Activated naive CD8-positive, alpha-beta T cell (primary cell): ENCODE measurements around the gene BRD1.
A peak's percentile ranks its signal among the peaks of the same experiment; 100 is the strongest.

Experiments used
- H3K27ac Mint-ChIP-seq: one replicate; pipeline ENCODE4 v1.8.0; 2021; ENCODE audit warnings: mixed read lengths
- H3K27me3 Mint-ChIP-seq: one replicate; pipeline ENCODE4 v1.8.0; 2021; ENCODE audit warnings: mixed read lengths
- H3K36me3 Mint-ChIP-seq: one replicate; pipeline ENCODE4 v1.8.0; 2021; ENCODE audit warnings: mixed read lengths
- H3K4me1 Mint-ChIP-seq: one replicate; pipeline ENCODE4 v1.8.0; 2021; ENCODE audit warnings: low read depth, mixed read lengths
- H3K4me3 Mint-ChIP-seq: one replicate; pipeline ENCODE4 v1.8.0; 2021; ENCODE audit warnings: mild to moderate bottlenecking, mixed read lengths
- H3K9me3 Mint-ChIP-seq: one replicate; pipeline ENCODE4 v1.8.0; 2021; ENCODE audit warnings: low read depth, mixed read lengths

The BRD1 gene

DNA sequence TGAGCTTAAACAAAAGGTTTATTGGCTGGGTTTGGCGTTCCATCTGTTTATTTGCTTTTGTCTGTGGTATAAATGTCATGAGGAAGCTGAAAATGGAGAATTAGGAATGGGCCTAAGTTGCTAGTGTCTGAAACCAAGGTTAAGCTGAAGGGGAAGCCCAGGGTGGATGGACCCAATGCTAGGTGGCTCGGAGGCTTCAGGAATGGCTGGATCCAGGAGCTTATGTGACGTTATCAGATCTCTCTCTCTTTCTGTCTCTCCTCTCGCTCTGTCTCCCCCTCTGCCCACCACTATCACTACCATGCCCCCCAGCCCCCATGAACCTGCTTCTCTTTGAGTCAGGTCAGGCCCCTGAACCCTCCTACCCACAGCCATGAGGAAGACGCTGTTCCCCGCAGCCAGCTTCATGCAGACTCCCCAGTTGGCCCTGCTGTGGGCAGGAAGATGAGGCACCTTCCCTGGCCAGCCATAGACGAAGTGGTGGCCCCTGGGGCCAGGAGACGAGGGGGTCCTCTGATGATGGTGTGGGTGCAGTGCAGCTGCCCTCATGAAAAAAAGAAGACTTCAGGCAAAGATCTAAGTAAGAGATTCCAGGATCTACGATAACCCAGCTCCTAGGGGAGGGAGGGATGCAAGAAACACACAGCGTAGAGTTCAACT is 101.5 kb downstream of the BRD1 start:
- Mint-ChIP-seq H3K36me3 (no peaks in the 10 kb centered on the region), H3K9me3 (no peaks in the 10 kb centered on the region), H3K27me3 (peaks cover 14% of the 10 kb centered on the region), H3K27ac (no peak overlapping the region), H3K4me3 (peak overlapping the region; percentile 57), H3K4me1 (peaks cover 20% of the 10 kb centered on the region)

DNA sequence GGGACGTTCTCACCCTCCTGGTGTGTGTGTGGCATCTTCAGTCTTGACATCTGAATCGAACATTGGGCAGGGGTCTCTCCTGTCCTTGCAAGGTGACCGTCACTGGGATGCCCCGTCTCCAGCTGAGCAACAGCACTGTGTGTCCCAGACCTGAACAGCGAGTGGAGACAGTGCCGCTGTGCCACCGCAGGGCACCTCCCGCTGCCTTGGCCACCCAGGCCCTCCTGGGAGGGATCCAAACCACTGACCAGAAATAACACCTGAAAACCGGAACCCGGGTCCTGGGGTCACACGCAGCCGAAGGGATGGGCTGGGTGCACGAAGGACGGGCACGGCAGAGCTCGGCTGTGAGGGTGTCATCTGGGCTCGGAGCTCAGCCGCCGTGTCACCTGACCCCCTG is 102.2 kb downstream of the BRD1 start:
- H3K4me3 Mint-ChIP-seq = peak overlapping the region; percentile 51
- peaks cover 9% of the 10 kb centered on the region for H3K27me3 Mint-ChIP-seq
- H3K4me1 Mint-ChIP-seq = peaks cover 20% of the 10 kb centered on the region
- H3K36me3 Mint-ChIP-seq = no peaks in the 10 kb centered on the region
- no peak overlapping the region for H3K27ac Mint-ChIP-seq
- no peaks in the 10 kb centered on the region for H3K9me3 Mint-ChIP-seq

- peaks cover 20% of the 10 kb centered on the region for H3K4me1 Mint-ChIP-seq
- no peak overlapping the region for H3K27ac Mint-ChIP-seq
- peaks cover 6% of the 10 kb centered on the region for H3K27me3 Mint-ChIP-seq
Observed at GRCh38 chr22:49724893-49725489, 102.7 kb downstream of the BRD1 start.

GRCh38 chr22:49724030-49724892 is 103.4 kb downstream of the BRD1 start:
- Mint-ChIP-seq H3K27me3 (peaks cover 6% of the 10 kb centered on the region), H3K4me3 (peak overlapping the region; percentile 96), H3K36me3 (no peaks in the 10 kb centered on the region), H3K27ac (peak overlapping the region; percentile 90), H3K4me1 (peaks cover 20% of the 10 kb centered on the region), H3K9me3 (no peaks in the 10 kb centered on the region)

More at GRCh38 chr22:49724893-49725489, 102.7 kb downstream of the BRD1 start:
- peak overlapping the region; percentile 76 for H3K4me3 Mint-ChIP-seq
- H3K36me3 Mint-ChIP-seq = no peaks in the 10 kb centered on the region
- no peaks in the 10 kb centered on the region for H3K9me3 Mint-ChIP-seq

- peak overlapping the region; percentile 96 for H3K4me3 Mint-ChIP-seq
- peaks cover 4% of the 10 kb centered on the region for H3K27me3 Mint-ChIP-seq
- peak overlapping the region; percentile 90 for H3K27ac Mint-ChIP-seq
- peaks cover 19% of the 10 kb centered on the region for H3K4me1 Mint-ChIP-seq
- H3K36me3 Mint-ChIP-seq = no peaks in the 10 kb centered on the region
- no peaks in the 10 kb centered on the region for H3K9me3 Mint-ChIP-seq
Observed at GRCh38 chr22:49723478-49724029, 104.1 kb downstream of the BRD1 start.
